Ishikawa (cell line): ENCODE results near the gene COX8A.

Source experiments
- CEBPB ChIP-seq: IDR thresholded peaks from 2 replicates; pipeline ENCODE4 v1.6.1; 2012
- CREB1 ChIP-seq: IDR thresholded peaks from 2 replicates; pipeline ENCODE4 v1.6.1; 2012; ENCODE audit warnings: low read depth
- EGR1 ChIP-seq: IDR thresholded peaks from 2 replicates; pipeline ENCODE4 v1.6.1; 2012
- EP300 ChIP-seq: IDR thresholded peaks from 2 replicates; pipeline ENCODE4 v1.6.1; 2012; ENCODE audit warnings: borderline replicate concordance
- FOXM1 ChIP-seq: IDR thresholded peaks from 2 replicates; pipeline ENCODE4 v1.6.1; 2012; ENCODE audit warnings: low read depth, borderline replicate concordance
- NFIC ChIP-seq: IDR thresholded peaks from 2 replicates; pipeline ENCODE4 v1.6.1; 2012
- RAD21 ChIP-seq: IDR thresholded peaks from 2 replicates; pipeline ENCODE4 v1.6.1; 2012; ENCODE audit warnings: low read depth
- REST ChIP-seq: IDR thresholded peaks from 2 replicates; pipeline ENCODE4 v1.6.1; 2012; ENCODE audit warnings: low read depth, mild to moderate bottlenecking
- TAF1 ChIP-seq: IDR thresholded peaks from 2 replicates; pipeline ENCODE4 v1.6.1; 2012; ENCODE audit warnings: low read depth, mild to moderate bottlenecking
- TCF12 ChIP-seq: IDR thresholded peaks from 2 replicates; pipeline ENCODE4 v1.6.1; 2012; ENCODE audit warnings: low read depth
- TEAD4 ChIP-seq: IDR thresholded peaks from 2 replicates; pipeline ENCODE4 v1.6.1; 2012
- YY1 ChIP-seq: IDR thresholded peaks from 2 replicates; pipeline ENCODE4 v1.6.1; 2012; ENCODE audit warnings: low read depth
- ZBTB7A ChIP-seq: IDR thresholded peaks from 2 replicates; pipeline ENCODE4 v1.6.1; 2012; ENCODE audit warnings: low read depth
- TF ChIP-seq, protein P1 (sequence below): IDR thresholded peaks from 2 replicates; pipeline ENCODE4 v1.6.1; 2012
- TF ChIP-seq, protein P2 (sequence below): IDR thresholded peaks from 2 replicates; pipeline ENCODE4 v1.6.1; 2012

COX8A gene

GRCh38 chr11:63969461-63969860 lies 5.0 kb upstream of the COX8A start:
- TF ChIP-seq CREB1: no peak
- TF ChIP-seq REST: no peak
- TF ChIP-seq CEBPB: no peak
- no peak for TF ChIP-seq YY1
- TF ChIP-seq NFIC: no peak
- no peak for TF ChIP-seq EP300
- TF ChIP-seq, protein P1, sequence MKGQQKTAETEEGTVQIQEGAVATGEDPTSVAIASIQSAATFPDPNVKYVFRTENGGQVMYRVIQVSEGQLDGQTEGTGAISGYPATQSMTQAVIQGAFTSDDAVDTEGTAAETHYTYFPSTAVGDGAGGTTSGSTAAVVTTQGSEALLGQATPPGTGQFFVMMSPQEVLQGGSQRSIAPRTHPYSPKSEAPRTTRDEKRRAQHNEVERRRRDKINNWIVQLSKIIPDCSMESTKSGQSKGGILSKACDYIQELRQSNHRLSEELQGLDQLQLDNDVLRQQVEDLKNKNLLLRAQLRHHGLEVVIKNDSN: no peak
- TF ChIP-seq FOXM1: no peak
- TF ChIP-seq EGR1: no peak

DNA sequence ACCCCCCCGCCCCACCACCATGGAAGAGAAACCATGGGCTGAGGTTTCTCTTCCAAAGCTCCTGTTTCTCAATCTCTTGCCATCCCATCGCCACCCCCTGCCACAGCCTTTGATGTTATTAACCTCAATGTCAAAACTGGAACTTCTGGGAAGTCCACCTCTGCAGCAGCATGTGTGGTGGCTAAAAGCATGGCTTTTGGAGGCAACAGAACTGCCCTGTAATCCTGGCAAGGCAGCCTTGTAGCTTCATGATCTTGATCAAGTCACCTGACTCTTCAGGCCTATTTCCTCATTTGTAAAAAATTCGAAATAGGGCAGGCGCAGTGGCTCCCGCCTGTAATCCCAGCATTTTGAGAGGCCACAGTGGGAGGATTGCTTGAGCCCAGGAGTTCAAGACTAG lies 3.5 kb upstream of the COX8A start:
- no peak for TF ChIP-seq EGR1
- TF ChIP-seq, protein P2, sequence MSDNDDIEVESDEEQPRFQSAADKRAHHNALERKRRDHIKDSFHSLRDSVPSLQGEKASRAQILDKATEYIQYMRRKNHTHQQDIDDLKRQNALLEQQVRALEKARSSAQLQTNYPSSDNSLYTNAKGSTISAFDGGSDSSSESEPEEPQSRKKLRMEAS: no peak
- no peak for TF ChIP-seq CREB1
- no peak for TF ChIP-seq EP300
- no peak for TF ChIP-seq ZBTB7A
- no peak for TF ChIP-seq YY1
- TF ChIP-seq TAF1: no peak

GRCh38 chr11:63978551-63979239 lies 4.3 kb downstream of the COX8A start:
- TF ChIP-seq FOXM1: no peak
- no peak for TF ChIP-seq REST
- TF ChIP-seq ZBTB7A: no peak
- TF ChIP-seq, protein P1: no peak
- no peak for TF ChIP-seq CREB1
- TF ChIP-seq TCF12: no peak
- no peak for TF ChIP-seq TAF1
- no peak for TF ChIP-seq CEBPB
- TF ChIP-seq NFIC: no peak

- TF ChIP-seq RAD21 (no peak), CEBPB (no peak), TAF1 (no peak), YY1 (no peak), EGR1 (no peak), TCF12 (no peak), ZBTB7A (no peak), EP300 (no peak), TEAD4 (no peak), REST (no peak), NFIC (no peak), CREB1 (no peak), FOXM1 (no peak)
- TF ChIP-seq, protein P2: no peak
- TF ChIP-seq, protein P1: no peak
Observed at GRCh38 chr11:63979426-63979825, 5.0 kb downstream of the COX8A start.
